ENCODE measurements around the gene MEIS3.
A peak's percentile ranks its signal among the peaks of the same experiment; 100 is the strongest.
"Not testable (repeated sequence)": the region's sequence is repeated elsewhere in the genome, so short reads cannot be mapped to it uniquely, and the experiment has no call there.

The MEIS3 gene

GRCh38 chr19:47384533-47384932 lies 34.8 kb downstream of the MEIS3 start:
- DNase-seq (ENCODE audit: low spot score) = not testable (repeated sequence)

- DNase-seq (ENCODE audit: low spot score) = not testable (repeated sequence)
Observed at GRCh38 chr19:47383890-47384289, 35.4 kb downstream of the MEIS3 start.

- no peak for DNase-seq (ENCODE audit: low spot score)
Observed at GRCh38 chr19:47381653-47382279, 37.6 kb downstream of the MEIS3 start.

- DNase-seq (ENCODE audit: low spot score) = no peak
Observed at GRCh38 chr19:47381121-47381520, 38.2 kb downstream of the MEIS3 start.

- no peak for DNase-seq (ENCODE audit: low spot score)
Observed at GRCh38 chr19:47380559-47380958, 38.8 kb downstream of the MEIS3 start.

- DNase-seq (ENCODE audit: low spot score) = peak; percentile 7
Observed at GRCh38 chr19:47379381-47379938, 39.9 kb downstream of the MEIS3 start.

- DNase-seq (ENCODE audit: low spot score) = no peak
Observed at GRCh38 chr19:47378246-47378645, 41.1 kb downstream of the MEIS3 start.

- DNase-seq (ENCODE audit: low spot score) = no peak
Observed at GRCh38 chr19:47377801-47378200, 41.5 kb downstream of the MEIS3 start.

GRCh38 chr19:47377208-47377701 lies 42.1 kb downstream of the MEIS3 start:
- DNase-seq (ENCODE audit: low spot score) = peak; percentile 53

GRCh38 chr19:47376589-47377144 lies 42.7 kb downstream of the MEIS3 start:
- no peak for DNase-seq (ENCODE audit: low spot score)

- DNase-seq (ENCODE audit: low spot score) = no peak
Observed at GRCh38 chr19:47375694-47376588, 43.4 kb downstream of the MEIS3 start.

GRCh38 chr19:47374876-47375693 lies 44.2 kb downstream of the MEIS3 start:
- no peak for DNase-seq (ENCODE audit: low spot score)

- DNase-seq (ENCODE audit: low spot score) = no peak
Observed at GRCh38 chr19:47373246-47374240, 45.8 kb downstream of the MEIS3 start.

- DNase-seq (ENCODE audit: low spot score) = no peak
Observed at GRCh38 chr19:47372603-47373002, 46.7 kb downstream of the MEIS3 start.

GRCh38 chr19:47371261-47371660 lies 48.1 kb downstream of the MEIS3 start:
- DNase-seq (ENCODE audit: low spot score) = no peak

GRCh38 chr19:47370045-47370611 lies 49.2 kb downstream of the MEIS3 start:
- no peak for DNase-seq (ENCODE audit: low spot score)

- DNase-seq (ENCODE audit: low spot score) = not testable (repeated sequence)
Observed at GRCh38 chr19:47365455-47365854, 53.9 kb downstream of the MEIS3 start.

- DNase-seq (ENCODE audit: low spot score) = no peak
Observed at GRCh38 chr19:47363758-47364531, 55.4 kb downstream of the MEIS3 start.

GRCh38 chr19:47362321-47362720 lies 57.0 kb downstream of the MEIS3 start:
- no peak for DNase-seq (ENCODE audit: low spot score)
